Left colon (tissue), 2 donors: Measurements from ENCODE around the gene POMT1. TPM values are rescaled to one million over a fixed set of nuclear protein-coding genes. Genes with fewer than 3 reads are reported as not detected.
"Not testable (repeated sequence)": the region's sequence is repeated elsewhere in the genome, so short reads cannot be mapped to it uniquely, and the experiment has no call there.

Source experiments
- ATAC-seq: fragments of 200-7000 bp; cut with Tn5 transposase; one replicate; pipeline ENCODE4 v1.9.1; 2020; ENCODE audit warnings: mild to moderate bottlenecking, moderate library complexity
- DNase-seq, 2 donors: peaks; one replicate each; pipeline ENCODE4 v3.0.0-alpha.2; 2020
- intact Hi-C, 2 donors: fragments of 100-400 bp; cut with DNase I in 1 of 2; cut with micrococcal nuclease in 1 of 2; formaldehyde crosslinking; loops; one replicate each; pipeline versions ENCODE4 v1.11.2 to v1.14.0; 2022; cut with DNase I, micrococcal nuclease
- long read RNA-seq: library from polyadenylated mRNA; unstranded; transcript quantifications from one replicate; pipeline ENCODE4 v2.0.0, GENCODE V29; 2021
- total RNA-seq, 2 donors: library from RNA; stranded (reverse); fragmentation: NEBNext Ultra II Directional; extraction: Animal tissue kit (Norgen Biotek cat#: 25700); gene quantifications; one replicate each; pipeline ENCODE4 v1.2.1, GENCODE V29; 2021
- donor health status: DM: no; HTN: no; CAD: no.
- donor health status: DM: yes; HTN: yes; CAD: no.

The POMT1 gene
- 10 to 100 TPM; 30.9 to 31.0 TPM for total RNA-seq
- long read RNA-seq, transcript POMT1-204 (20 exons, 3,038 nt), result major isoform, 15 of 76 reads
- long read RNA-seq, transcript POMT1-201 (19 exons, 2,912 nt), result minor isoform, 12 of 76 reads
- long read RNA-seq, partial matches to known transcripts, result 44 of 76 reads
- long read RNA-seq, other reads (novel, unspliced or antisense), result 4 of 76 reads

- intact Hi-C loops, result no loop called here
- peak; percentile 86 to 90 for DNase-seq
These were observed at the start of gene POMT1 for GRCh38 chr9:131502781-131503625. Gene POMT1 (plus strand): TSS chr9:131502918. CDS start chr9:131504219, 1,301 bp downstream.

GRCh38 chr9:131454028-131454427 lies 48.7 kb upstream of the POMT1 start:
- ATAC-seq (no peak), DNase-seq (no peak)
- intact Hi-C loops, result no loop called here

More at GRCh38 chr9:131502781-131503625, at the start of gene POMT1:
- ATAC-seq, result peak; percentile 92

GRCh38 chr9:131455655-131456054 lies 47.1 kb upstream of the POMT1 start:
- DNase-seq, intact Hi-C loops, ATAC-seq: not testable (repeated sequence)

GRCh38 chr9:131457746-131458145 lies 45.0 kb upstream of the POMT1 start:
- DNase-seq, result no peak

GRCh38 chr9:131459056-131459455 lies 43.7 kb upstream of the POMT1 start:
- ATAC-seq (no peak), DNase-seq (no peak)
- intact Hi-C loops, result no loop called here

More at GRCh38 chr9:131457746-131458145, 45.0 kb upstream of the POMT1 start:
- intact Hi-C loops, result no loop called here
- no peak for ATAC-seq

GRCh38 chr9:131461166-131461565 lies 41.6 kb upstream of the POMT1 start:
- DNase-seq, result no peak
- ATAC-seq, result no peak
- intact Hi-C loops, result no loop called here

- DNase-seq (no peak), ATAC-seq (no peak)
- intact Hi-C loops, result no loop called here
These were observed 38.2 kb upstream of the POMT1 start for GRCh38 chr9:131464354-131465000.

GRCh38 chr9:131465401-131465800 lies 37.3 kb upstream of the POMT1 start:
- no peak for DNase-seq
- ATAC-seq, result no peak
- intact Hi-C loops, result no loop called here

GRCh38 chr9:131467214-131467935 lies 35.3 kb upstream of the POMT1 start:
- intact Hi-C loops, result no loop called here
- ATAC-seq (no peak), DNase-seq (no peak)

- DNase-seq (no peak), ATAC-seq (no peak)
- intact Hi-C loops, result no loop called here
These were observed 34.7 kb upstream of the POMT1 start for GRCh38 chr9:131468031-131468430.

- ATAC-seq, result no peak
- no peak for DNase-seq
- intact Hi-C loops, result no loop called here
These were observed 33.4 kb upstream of the POMT1 start for GRCh38 chr9:131469356-131469755.

GRCh38 chr9:131469951-131470350 lies 32.8 kb upstream of the POMT1 start:
- no peak for DNase-seq
- intact Hi-C loops, result loop anchor here in 1 of 2 donors (10.0 kb wide), 1 partner anchor 105 kb away; no protein-coding TSS in a partner anchor
- ATAC-seq, result no peak

- intact Hi-C loops, result loop anchor here in 1 of 2 donors (10.0 kb wide), 1 partner anchor 106 kb away; no protein-coding TSS in a partner anchor
- no peak for ATAC-seq
- DNase-seq, result no peak
These were observed 32.1 kb upstream of the POMT1 start for GRCh38 chr9:131470581-131470991.

GRCh38 chr9:131472085-131472484 lies 30.6 kb upstream of the POMT1 start:
- intact Hi-C loops, result loop anchor here in 1 of 2 donors (10.0 kb wide), 1 partner anchor 107 kb away; no protein-coding TSS in a partner anchor
- DNase-seq, ATAC-seq: not testable (repeated sequence)

- DNase-seq (no peak), ATAC-seq (no peak)
- intact Hi-C loops, result loop anchor here in 1 of 2 donors (10.0 kb wide), 1 partner anchor 109 kb away; no protein-coding TSS in a partner anchor
These were observed 29.4 kb upstream of the POMT1 start for GRCh38 chr9:131473198-131473885.

GRCh38 chr9:131473891-131474290 lies 28.8 kb upstream of the POMT1 start:
- no peak for DNase-seq
- intact Hi-C loops, result loop anchor here in 1 of 2 donors (10.0 kb wide), 1 partner anchor 109 kb away; no protein-coding TSS in a partner anchor
- no peak for ATAC-seq

GRCh38 chr9:131474711-131475110 lies 28.0 kb upstream of the POMT1 start:
- DNase-seq (no peak), ATAC-seq (no peak)
- intact Hi-C loops, result loop anchor here in 1 of 2 donors (10.0 kb wide), 1 partner anchor 110 kb away; no protein-coding TSS in a partner anchor
